ENCODE data around the gene DNAH8.

The DNAH8 gene

GRCh38 chr6:39060467-39061160, 345.5 kb downstream of the DNAH8 start:
- DNase-seq (ENCODE audit: extremely low read depth in 1 of 2, low read depth in 1 of 2) = no peak

GRCh38 chr6:39061182-39061581, 346.1 kb downstream of the DNAH8 start:
- no peak for DNase-seq (ENCODE audit: extremely low read depth in 1 of 2, low read depth in 1 of 2)

GRCh38 chr6:39061588-39061987, 346.5 kb downstream of the DNAH8 start:
- no peak for DNase-seq (ENCODE audit: extremely low read depth in 1 of 2, low read depth in 1 of 2)

GRCh38 chr6:39062014-39062740, 347.1 kb downstream of the DNAH8 start:
- no peak for DNase-seq (ENCODE audit: extremely low read depth in 1 of 2, low read depth in 1 of 2)

- no peak for DNase-seq (ENCODE audit: extremely low read depth in 1 of 2, low read depth in 1 of 2)
Observed at GRCh38 chr6:39063526-39063925, 348.4 kb downstream of the DNAH8 start.

GRCh38 chr6:39065561-39065960, 350.4 kb downstream of the DNAH8 start:
- DNase-seq (ENCODE audit: extremely low read depth in 1 of 2, low read depth in 1 of 2) = no peak

GRCh38 chr6:39068391-39068790, 353.3 kb downstream of the DNAH8 start:
- DNase-seq (ENCODE audit: extremely low read depth in 1 of 2, low read depth in 1 of 2) = no peak

- no peak for DNase-seq (ENCODE audit: extremely low read depth in 1 of 2, low read depth in 1 of 2)
Observed at GRCh38 chr6:39072830-39073229, 357.7 kb downstream of the DNAH8 start.

GRCh38 chr6:39073471-39074355, 358.6 kb downstream of the DNAH8 start:
- no peak for DNase-seq (ENCODE audit: extremely low read depth in 1 of 2, low read depth in 1 of 2)

GRCh38 chr6:39074486-39074885, 359.4 kb downstream of the DNAH8 start:
- DNase-seq (ENCODE audit: extremely low read depth in 1 of 2, low read depth in 1 of 2) = no peak

- no peak for DNase-seq (ENCODE audit: extremely low read depth in 1 of 2, low read depth in 1 of 2)
Observed at GRCh38 chr6:39075010-39075686, 360.0 kb downstream of the DNAH8 start.

- DNase-seq (ENCODE audit: extremely low read depth in 1 of 2, low read depth in 1 of 2) = no peak
Observed at GRCh38 chr6:39075807-39076622, 360.9 kb downstream of the DNAH8 start.

GRCh38 chr6:39076623-39077535, 361.8 kb downstream of the DNAH8 start:
- no peak for DNase-seq (ENCODE audit: extremely low read depth in 1 of 2, low read depth in 1 of 2)

- DNase-seq (ENCODE audit: extremely low read depth in 1 of 2, low read depth in 1 of 2) = no peak
Observed at GRCh38 chr6:39077882-39078594, 362.9 kb downstream of the DNAH8 start.

GRCh38 chr6:39078695-39079094, 363.6 kb downstream of the DNAH8 start:
- no peak for DNase-seq (ENCODE audit: extremely low read depth in 1 of 2, low read depth in 1 of 2)

- no peak for DNase-seq (ENCODE audit: extremely low read depth in 1 of 2, low read depth in 1 of 2)
Observed at GRCh38 chr6:39079197-39080125, 364.4 kb downstream of the DNAH8 start.
